ENCODE results near the gene RTF1.

The RTF1 gene

DNA sequence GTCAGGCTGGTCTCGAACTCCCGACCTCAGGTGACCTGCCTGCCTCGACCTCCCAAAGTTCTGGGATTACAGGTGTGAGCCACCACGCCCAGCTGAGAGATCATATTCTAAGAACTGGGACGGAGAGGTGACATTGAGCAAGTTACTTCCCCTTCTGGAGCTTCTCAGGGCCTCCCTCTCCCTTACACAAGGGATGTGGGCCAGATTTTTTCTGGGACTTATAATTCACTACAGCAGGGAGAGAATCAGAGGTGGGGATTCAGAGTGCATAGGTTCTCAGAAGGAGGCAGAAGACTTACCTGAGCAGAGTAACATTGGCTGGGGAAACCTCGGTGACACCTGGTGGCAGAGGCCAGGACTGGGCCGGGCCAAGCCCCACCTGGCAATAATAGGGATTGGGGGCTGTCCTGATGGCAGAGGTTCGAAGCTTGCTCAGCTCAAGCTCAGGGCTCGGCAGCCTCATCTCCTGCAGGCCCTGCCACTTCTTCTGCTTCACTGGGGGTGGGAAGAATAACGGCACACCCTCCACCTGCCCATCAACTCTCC, 90.0 kb downstream of the RTF1 start:
- TF ChIP-seq, protein P1, sequence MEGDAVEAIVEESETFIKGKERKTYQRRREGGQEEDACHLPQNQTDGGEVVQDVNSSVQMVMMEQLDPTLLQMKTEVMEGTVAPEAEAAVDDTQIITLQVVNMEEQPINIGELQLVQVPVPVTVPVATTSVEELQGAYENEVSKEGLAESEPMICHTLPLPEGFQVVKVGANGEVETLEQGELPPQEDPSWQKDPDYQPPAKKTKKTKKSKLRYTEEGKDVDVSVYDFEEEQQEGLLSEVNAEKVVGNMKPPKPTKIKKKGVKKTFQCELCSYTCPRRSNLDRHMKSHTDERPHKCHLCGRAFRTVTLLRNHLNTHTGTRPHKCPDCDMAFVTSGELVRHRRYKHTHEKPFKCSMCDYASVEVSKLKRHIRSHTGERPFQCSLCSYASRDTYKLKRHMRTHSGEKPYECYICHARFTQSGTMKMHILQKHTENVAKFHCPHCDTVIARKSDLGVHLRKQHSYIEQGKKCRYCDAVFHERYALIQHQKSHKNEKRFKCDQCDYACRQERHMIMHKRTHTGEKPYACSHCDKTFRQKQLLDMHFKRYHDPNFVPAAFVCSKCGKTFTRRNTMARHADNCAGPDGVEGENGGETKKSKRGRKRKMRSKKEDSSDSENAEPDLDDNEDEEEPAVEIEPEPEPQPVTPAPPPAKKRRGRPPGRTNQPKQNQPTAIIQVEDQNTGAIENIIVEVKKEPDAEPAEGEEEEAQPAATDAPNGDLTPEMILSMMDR (IDR thresholded peaks at IDR 0.05): no peak
- Histone ChIP-seq H3K4me3 (no peak overlapping the region), H3K9me3 (no peaks in the 10 kb centered on the region), H3K4me1 (peaks cover 3 to 22% (median 14%) of the 10 kb centered on the region in 4 donors), H3K27me3 (peaks cover 0 to 58% of the 10 kb centered on the region in 2 donors), H3K36me3 (no peaks in the 10 kb centered on the region), H3K27ac (no peak overlapping the region)
- intact Hi-C loops (cut with DNase I; ENCODE audit: low total_unique reads): no loop called here
- no peak for DNase-seq

DNA sequence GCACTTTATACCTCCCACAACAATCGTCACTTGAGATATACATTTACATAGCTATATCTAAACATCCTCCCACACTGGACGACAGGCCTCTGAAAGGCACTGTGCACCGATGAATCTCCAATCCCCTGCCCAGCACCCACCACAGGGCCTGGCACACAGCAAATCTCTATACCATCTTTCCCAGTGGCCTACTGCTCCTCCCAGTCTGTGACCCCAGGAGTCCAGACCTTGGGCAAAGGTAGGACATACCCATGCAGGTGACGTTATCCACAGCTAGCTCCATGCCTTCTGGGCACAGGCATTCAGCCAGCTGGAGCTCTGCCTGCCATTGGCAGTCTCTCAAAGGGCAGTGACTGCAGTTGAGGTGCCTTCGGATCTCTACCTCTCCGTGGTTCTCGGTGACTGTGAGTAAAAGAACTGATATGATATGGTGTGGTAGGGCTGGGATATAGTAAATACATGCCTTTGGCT, 91.0 kb downstream of the RTF1 start:
- TF ChIP-seq, protein P1 (IDR thresholded peaks at IDR 0.05): no peak
- Histone ChIP-seq H3K4me3 (no peak overlapping the region), H3K9me3 (no peaks in the 10 kb centered on the region), H3K27ac (no peak overlapping the region), H3K4me1 (peaks cover 0 to 22% (median 14%) of the 10 kb centered on the region in 4 donors), H3K27me3 (peaks cover 0 to 58% of the 10 kb centered on the region in 2 donors), H3K36me3 (no peaks in the 10 kb centered on the region)
- intact Hi-C loops (cut with DNase I; ENCODE audit: low total_unique reads): no loop called here
- DNase-seq: no peak

DNA sequence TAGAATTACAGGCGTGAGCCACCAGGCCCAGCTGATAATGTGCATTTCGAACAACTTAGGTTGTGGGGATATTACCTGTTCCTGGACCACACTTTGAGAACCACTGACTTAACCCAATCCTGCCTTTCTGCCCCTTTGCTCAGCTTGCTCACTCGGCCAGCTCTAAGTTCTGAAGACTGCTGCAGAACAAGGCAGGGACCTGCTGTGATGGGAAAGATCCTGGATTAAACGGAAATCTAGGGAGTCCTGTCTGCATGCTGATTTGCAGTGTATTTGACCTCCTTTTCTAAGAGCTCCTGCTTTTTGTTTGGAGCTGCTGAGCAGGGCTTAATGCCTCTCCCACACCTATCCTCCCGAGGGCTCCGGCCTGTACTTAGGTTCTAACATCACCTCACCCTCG, 93.8 kb downstream of the RTF1 start:
- DNase-seq: no peak
- Histone ChIP-seq H3K27me3 (peaks cover 0 to 46% of the 10 kb centered on the region in 2 donors), H3K36me3 (no peaks in the 10 kb centered on the region), H3K9me3 (no peaks in the 10 kb centered on the region), H3K27ac (no peak overlapping the region), H3K4me1 (peaks cover 0 to 31% (median 24%) of the 10 kb centered on the region in 4 donors), H3K4me3 (no peak overlapping the region)
- TF ChIP-seq, protein P1 (IDR thresholded peaks at IDR 0.05): no peak
- intact Hi-C loops (cut with DNase I; ENCODE audit: low total_unique reads): no loop called here

DNA sequence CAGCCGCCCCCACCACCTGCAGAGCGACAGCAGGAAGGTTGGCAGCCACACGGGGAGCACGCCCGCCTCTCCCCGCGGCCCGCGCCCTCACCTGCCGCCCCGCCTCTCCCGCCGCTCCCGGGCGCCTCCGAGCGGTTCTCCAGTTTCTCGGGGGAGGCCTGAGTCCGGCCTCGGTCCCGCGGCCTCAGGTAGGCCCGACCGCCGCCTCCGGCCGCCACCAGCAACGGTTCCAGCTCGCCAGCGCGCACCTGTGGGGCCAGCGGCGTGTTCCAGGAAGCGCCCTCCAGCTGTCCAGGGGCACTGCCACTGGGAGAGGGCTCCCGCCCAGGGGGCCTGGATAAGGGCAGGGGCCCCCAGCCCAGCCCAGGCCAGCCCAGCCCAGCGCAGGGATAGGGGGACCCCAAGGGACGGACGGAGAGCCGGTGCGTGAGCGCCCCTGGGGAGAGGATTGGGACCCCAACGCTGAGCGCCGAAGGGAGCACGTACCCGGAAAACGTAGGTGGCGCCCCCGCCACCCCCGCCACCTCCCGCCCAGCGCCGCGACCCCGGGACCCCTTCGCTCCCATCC, 94.5 kb downstream of the RTF1 start:
- TF ChIP-seq, protein P1 (IDR thresholded peaks at IDR 0.05): no peak
- Histone ChIP-seq H3K4me1 (peaks cover 0 to 31% (median 24%) of the 10 kb centered on the region in 4 donors), H3K9me3 (no peaks in the 10 kb centered on the region), H3K36me3 (peaks cover 0 to 4% (median 0%) of the 10 kb centered on the region in 3 donors), H3K4me3 (peak overlapping the region in 1 of 2 donors; percentile 17), H3K27ac (no peak overlapping the region), H3K27me3 (peaks cover 0 to 46% of the 10 kb centered on the region in 2 donors)
- DNase-seq: no peak
- intact Hi-C loops (cut with DNase I; ENCODE audit: low total_unique reads): no loop called here

DNA sequence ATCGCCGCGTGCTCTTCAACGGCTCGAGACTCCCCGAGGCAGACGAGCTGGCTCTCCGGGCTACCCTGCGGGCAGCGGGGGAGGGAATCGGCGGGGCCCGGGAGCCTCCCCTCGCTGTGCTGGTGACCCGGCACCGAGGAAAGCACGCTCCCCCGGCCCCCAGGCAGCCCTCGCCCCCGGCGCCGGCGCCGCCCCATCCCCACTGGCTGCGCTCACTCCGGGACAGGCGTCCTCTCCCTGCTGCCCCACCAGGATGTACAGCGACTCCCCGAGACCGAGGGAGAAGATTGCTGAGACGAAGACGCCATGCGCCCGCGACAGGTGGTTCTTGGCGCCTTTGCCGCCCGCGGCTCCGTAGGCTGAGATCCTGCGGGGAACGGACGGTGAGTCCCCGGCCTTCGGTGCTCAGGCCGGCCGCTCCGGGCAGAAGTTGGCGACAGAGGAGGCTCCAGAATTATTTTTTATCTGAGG, 95.0 kb downstream of the RTF1 start:
- TF ChIP-seq, protein P1 (IDR thresholded peaks at IDR 0.05): no peak
- Histone ChIP-seq H3K36me3 (peaks cover 0 to 9% (median 0%) of the 10 kb centered on the region in 3 donors), H3K4me3 (peak overlapping the region in 1 of 2 donors; percentile 17)

More for the DNA sequence above, 95.0 kb downstream of the RTF1 start:
- Histone ChIP-seq H3K9me3 (no peaks in the 10 kb centered on the region), H3K4me1 (peaks cover 0 to 31% (median 24%) of the 10 kb centered on the region in 4 donors), H3K27me3 (peaks cover 0 to 46% of the 10 kb centered on the region in 2 donors), H3K27ac (no peak overlapping the region)
- no peak for DNase-seq
- intact Hi-C loops (cut with DNase I; ENCODE audit: low total_unique reads): no loop called here

Data from tibial artery (tissue), 4 donors.